NCI-H2107 (cell line): ENCODE measurements around the gene PNLIPRP3.
"Not testable (repeated sequence)": the region's sequence is repeated elsewhere in the genome, so short reads cannot be mapped to it uniquely, and the experiment has no call there.

Experiments used
- DNase-seq: peaks from one replicate; lab custom pipeline; 2025; lab: John Stamatoyannopoulos, UW

PNLIPRP3 gene

GRCh38 chr10:116427671-116428070, at the start of gene PNLIPRP3:
PNLIPRP3 (plus strand) TSS chr10:116427847; CDS start chr10:116428013, 166 bp downstream.
- DNase-seq: no peak

DNA sequence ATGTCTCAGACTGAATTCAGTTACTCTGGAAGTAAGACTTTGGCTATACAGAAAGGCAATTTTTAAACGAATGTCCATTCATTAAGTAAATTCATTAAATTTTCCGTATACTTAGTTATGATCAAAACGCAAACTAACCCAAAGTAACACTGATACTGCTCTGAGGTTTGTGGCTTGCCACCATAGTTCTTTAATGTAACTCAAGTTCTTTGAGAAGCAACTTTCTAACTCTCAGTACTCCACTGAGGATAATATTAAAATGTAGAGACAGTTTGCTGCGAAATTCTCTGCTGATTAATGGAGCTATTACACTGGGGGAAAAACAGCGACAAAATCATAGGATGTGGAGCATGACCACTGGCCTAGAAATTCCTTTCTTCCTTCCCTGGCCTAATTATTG, 45.4 kb upstream of the PNLIPRP3 start:
- DNase-seq: no peak

- no peak for DNase-seq
Measured at GRCh38 chr10:116385311-116385710, 42.3 kb upstream of the PNLIPRP3 start.

- no peak for DNase-seq
Measured at GRCh38 chr10:116385994-116386809, 41.4 kb upstream of the PNLIPRP3 start.

DNA sequence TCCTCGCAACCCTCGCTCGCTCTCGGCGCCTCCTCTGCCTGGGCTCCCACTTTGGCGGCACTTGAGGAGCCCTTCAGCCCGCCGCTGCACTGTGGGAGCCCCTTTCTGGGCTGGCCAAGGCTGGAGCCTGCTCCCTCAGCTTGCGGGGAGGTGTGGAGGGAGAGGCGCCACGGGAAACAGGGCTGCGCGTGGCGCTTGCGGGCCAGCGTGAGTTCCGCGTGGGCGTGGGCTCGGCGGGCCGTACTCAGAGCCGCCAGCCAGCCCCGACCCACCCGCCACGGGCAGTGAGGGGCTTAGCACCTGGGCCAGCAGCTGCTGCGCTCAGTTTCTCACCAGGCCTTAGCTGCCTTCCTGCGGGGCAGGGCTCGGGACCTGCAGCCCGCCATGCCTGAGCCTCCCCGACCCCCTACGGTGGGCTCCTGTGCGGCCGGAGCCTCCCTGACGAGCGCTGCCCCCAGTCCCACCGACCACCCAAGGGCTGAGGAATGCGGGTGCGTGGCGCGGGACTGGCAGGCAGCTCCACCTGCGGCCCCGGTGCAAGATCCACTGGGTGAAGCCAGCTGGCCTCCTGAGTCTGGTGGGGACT, 34.3 kb upstream of the PNLIPRP3 start:
- DNase-seq: not testable (repeated sequence)

GRCh38 chr10:116395223-116395985, 32.2 kb upstream of the PNLIPRP3 start:
- DNase-seq: no peak

DNA sequence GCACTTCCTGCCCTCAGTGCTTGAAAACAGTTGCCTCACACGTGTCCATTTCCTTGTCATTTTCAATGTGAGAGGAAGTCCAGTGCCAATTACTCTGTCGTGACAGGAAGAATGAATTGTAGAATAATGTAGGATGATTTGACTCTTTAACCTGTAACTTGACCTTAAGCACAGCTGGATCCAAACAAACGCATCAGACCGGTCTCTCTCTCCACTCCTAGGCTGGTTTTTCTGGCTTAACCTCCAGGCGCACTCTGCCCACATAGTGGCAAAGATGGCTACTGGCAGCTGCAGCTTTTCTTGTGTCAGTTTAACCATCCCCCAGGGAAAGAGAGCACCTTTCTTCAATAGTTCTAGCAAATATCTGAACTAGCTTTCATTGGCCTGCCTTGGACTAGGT, 29.4 kb upstream of the PNLIPRP3 start:
- DNase-seq: no peak

DNA sequence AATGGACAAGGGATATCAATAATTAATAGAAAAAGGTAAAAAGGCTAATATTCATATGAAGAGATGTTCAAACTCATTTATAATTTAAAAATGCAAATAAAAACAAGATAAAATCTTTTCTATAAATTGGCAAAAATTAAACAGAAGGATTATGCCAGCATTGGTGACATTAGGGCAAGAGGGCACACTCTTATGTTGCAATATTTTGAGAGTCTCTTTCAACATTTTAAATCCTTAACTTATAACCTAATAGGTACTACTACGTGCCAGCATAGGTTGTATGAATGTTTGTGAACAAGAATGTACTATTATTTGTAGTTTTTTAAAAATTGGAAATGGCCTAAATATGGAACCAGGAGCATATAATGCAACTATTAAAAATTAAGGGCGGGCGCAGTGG, 24.8 kb upstream of the PNLIPRP3 start:
- no peak for DNase-seq

DNA sequence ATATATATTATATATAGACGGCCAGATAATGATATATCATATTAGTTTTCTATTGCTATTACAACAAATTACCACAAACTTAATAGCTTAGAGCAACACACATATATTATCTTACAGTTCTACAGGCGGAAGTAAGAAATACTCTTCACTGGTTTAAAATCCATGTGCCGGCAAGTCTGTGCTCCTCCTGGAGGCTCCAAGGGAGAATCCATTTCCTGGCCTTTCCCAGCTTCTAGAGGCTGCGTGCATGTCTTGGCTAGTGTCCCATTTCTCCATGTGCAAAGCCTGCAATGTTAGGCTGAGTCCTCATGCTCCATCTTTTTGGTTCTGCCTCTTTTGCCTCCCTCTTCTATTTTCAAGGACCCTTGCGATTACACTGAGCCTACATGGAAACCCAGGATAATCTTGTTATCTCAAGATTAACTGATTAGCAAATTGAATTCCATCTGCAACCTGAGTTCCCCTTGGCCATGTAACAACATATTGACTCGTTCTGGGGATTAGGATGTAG, 23.9 kb upstream of the PNLIPRP3 start:
- no peak for DNase-seq

DNA sequence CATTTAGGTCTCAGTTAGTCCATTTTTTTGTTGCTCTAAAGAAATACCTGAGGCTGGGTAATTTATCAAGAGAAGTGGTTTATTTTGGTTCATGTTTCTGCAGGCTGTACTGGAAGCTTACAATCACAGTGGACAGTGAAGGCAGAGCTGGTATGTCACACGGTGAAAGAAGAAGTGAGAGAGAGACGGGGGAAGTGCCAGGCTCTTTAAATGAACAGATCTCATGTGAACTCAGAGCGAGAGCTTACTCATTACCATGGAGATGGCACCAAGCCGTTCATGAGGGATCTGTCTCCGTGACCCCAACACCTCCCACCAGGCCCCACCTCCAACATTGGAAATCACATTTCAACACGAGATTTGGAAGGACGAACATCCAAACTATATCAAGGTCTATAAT, 18.9 kb upstream of the PNLIPRP3 start:
- DNase-seq: no peak

- DNase-seq: no peak
Measured at GRCh38 chr10:116410351-116410750, 17.3 kb upstream of the PNLIPRP3 start.

GRCh38 chr10:116417821-116418220, 9.8 kb upstream of the PNLIPRP3 start:
- no peak for DNase-seq

DNA sequence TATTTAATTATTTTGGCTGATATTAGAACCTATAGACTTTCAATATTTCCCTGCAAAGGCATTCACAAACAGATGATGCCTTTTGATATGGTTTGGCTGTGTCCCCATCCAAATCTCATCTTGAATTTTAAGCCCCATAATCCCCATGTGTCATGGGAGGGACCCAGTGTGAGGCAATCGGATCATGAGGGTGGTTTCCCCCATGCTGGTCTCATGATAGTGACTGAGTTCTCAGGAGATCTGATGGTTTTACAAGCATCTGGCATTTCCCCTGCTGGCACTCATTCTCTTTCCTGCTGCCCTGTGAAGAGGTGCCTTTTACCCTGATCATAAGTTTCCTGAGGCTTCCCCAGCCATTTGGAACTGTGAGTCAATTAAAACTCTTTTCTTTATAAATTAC, 9.3 kb upstream of the PNLIPRP3 start:
- DNase-seq: no peak

GRCh38 chr10:116421815-116422214, 5.8 kb upstream of the PNLIPRP3 start:
- DNase-seq: no peak

DNA sequence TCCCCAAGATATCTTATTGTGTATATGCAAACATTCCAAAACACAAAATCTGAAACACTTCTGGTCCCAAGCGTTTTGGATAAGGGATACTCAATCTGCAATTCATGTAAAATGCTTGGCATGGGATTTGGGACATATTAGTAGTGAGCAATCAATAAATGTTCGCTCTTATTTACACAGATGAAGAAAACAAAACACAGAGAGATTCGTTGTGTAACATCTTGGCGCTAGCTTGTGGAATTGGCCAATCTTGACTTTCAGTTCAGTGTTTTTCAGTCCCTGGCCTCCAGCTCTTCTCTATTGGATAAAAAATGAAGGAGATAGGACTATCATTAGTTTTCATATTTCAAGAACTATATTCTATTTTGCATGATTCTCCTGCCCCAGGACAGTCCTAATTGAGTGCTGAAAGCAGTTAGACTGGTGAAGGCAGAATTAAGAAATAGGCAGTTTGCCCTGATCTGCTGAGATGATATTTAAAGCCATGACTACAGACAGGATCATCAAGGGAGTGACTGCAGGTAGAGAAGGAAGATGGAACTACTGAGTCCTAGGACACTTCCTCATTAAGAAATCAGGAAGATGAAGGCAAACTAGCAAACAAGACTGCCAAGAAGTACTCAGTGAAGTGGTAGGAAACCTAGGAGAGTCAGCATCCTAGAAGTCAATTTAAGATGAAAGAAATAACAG, 1.8 kb downstream of the PNLIPRP3 start:
- no peak for DNase-seq

DNA sequence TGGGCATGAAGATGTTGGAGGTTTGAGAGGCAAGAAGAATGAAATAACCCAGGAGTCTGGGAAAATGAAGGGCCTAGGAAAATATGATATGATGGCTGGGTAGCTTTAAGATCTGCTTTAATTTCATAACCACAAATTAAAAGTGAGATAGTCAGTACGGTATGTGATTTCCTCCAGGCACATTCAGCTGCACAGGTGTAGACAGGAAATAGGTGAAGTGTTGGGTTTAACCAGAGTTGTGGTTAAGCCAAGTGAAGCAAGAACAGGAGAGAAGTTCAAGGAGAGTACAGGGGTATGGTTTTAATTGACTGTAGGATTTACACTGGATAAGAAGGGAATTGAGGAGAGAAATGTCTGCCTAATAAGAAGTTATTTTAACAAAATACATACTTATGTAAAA, 2.6 kb downstream of the PNLIPRP3 start:
- DNase-seq: no peak

DNA sequence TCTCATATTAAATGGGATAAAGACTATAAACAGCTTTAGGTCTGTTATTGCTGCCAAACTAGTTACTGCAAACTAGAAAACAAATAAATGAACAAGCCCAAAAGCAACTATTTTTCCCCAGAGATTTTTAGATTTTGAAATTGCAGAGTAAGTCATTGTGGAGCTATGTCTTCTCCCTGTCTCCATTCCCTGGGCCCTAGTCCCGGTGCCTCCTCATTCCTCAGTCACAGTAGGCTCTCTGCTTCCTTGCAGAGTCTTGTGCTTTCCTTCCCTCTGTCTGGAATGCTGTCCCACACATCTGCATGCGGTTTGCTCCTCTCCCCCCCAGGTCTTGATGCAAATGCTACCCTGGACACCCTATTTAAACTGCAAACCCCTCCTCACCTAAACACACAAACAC, 4.0 kb downstream of the PNLIPRP3 start:
- DNase-seq: no peak

DNA sequence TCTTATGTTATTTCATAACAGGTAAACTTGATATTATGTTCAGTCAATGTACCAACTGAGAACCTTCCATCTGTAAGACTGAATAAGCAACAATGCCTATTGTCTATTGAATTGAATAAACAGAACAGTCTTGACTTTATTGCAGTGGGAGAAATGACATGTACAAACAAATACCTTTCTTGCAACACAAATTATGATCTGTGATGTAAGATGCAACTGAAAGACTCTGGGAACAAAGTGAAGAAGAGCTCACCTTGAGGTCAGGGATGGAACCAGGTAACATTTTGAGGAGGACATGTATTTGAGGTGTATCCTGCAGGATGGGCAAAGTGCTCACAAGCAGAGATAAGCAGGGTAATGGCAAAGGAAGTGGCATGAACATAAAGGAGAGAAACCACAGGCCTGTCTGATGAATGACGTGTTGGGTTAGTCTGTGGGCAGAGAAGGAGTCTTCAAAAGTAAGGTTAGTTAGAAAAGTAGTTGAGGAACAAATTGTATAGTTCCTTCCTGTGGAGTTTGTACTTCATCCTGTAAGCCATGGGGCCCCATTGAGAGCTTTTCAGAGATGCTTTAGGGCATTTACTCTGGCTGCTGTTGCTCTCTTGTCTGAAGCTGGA, 9.5 kb downstream of the PNLIPRP3 start:
- no peak for DNase-seq

DNA sequence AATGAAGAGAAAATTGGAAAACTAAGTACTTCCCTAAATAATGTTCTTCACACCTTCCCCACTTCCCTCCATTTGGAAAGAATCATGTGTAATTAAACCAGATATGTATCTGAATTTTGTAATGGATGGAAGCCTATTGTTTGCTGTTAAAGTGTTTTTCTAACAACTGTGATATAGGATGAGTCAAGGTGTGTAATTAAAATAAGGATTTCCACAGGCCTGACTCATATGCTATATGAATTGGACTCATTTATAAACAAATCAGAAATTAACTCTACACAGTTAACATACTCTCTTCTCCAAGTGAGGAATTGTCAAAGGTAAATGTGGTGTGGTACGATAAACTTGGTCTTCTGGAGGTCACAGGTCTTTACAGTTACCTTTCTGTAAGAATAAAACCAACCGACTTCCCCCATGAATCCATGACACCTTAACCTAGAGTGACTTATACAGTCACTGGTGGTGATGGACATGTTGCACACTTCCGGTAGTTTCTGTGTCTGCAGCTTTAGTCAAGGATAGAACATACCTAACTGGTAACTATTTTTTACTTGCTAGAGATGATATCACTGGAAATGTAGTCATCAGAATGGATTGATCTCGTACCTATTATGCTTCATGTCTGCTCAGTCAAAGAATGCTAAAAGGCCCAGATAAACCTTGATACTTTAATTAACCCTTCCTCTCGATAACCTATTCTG, 12.8 kb downstream of the PNLIPRP3 start:
- no peak for DNase-seq

- no peak for DNase-seq
Measured at GRCh38 chr10:116444527-116445142, 17.0 kb downstream of the PNLIPRP3 start.

DNA sequence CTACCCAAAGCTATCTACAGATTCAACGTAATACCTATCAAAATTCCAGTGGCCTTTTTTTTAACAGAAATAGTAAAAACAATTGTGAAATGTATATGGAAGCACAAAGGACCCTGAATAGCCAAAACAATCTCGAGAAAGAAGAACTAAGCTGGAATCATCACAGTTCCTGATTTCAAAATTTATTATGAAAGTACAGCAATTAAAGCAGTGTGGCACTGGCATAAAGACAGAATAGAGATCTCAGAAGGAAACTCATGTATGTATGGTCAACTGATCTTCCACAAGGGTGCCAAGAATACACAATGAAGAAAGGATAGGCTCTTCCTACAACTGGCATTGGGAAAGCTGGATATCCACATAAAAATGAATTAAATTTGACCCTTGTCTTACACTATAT, 23.2 kb downstream of the PNLIPRP3 start:
- no peak for DNase-seq
